IPS-15b (cell line): ENCODE results near the gene C17orf100.
"Not testable (repeated sequence)": the region's sequence is repeated elsewhere in the genome, so short reads cannot be mapped to it uniquely, and the experiment has no call there.

Experiments used
- H3K27me3 ChIP-seq: one replicate; pipeline ENCODE4 v1.6.1; 2013; ENCODE audit warnings: low read length; ENCODE audit not compliant: control insufficient read depth, insufficient read depth
- H3K36me3 ChIP-seq: one replicate; pipeline ENCODE4 v1.6.1; 2013; ENCODE audit warnings: low read length; ENCODE audit not compliant: control insufficient read depth, insufficient read depth
- H3K4me1 ChIP-seq: one replicate; pipeline ENCODE4 v1.6.1; 2013; ENCODE audit warnings: mild to moderate bottlenecking, low read length; ENCODE audit not compliant: control insufficient read depth, insufficient read depth
- H3K4me3 ChIP-seq: one replicate; pipeline ENCODE4 v1.5.1; 2013; ENCODE audit warnings: low read depth, low read length
- H3K9ac ChIP-seq: one replicate; pipeline ENCODE4 v1.6.1; 2013; ENCODE audit warnings: low read depth, mild to moderate bottlenecking, low read length
- H3K9me3 ChIP-seq: one replicate; pipeline ENCODE4 v1.6.1; 2013; ENCODE audit warnings: mild to moderate bottlenecking, low read length; ENCODE audit not compliant: control insufficient read depth, insufficient read depth

Gene C17orf100

GRCh38 chr17:6661464-6661848, 9.9 kb downstream of the C17orf100 start:
- Histone ChIP-seq H3K9ac (no peak overlapping the region), H3K9me3 (no peaks in the 10 kb centered on the region), H3K4me1 (no peaks in the 10 kb centered on the region), H3K36me3 (no peaks in the 10 kb centered on the region), H3K27me3 (peaks cover 12% of the 10 kb centered on the region), H3K4me3 (no peak overlapping the region)

- not testable (repeated sequence) for H3K4me1 ChIP-seq, H3K9me3 ChIP-seq, H3K9ac ChIP-seq, H3K27me3 ChIP-seq, H3K36me3 ChIP-seq, H3K4me3 ChIP-seq
These were observed 11.6 kb downstream of the C17orf100 start for GRCh38 chr17:6663200-6663599.

- Histone ChIP-seq H3K9ac (no peak overlapping the region), H3K36me3 (no peaks in the 10 kb centered on the region), H3K9me3 (no peaks in the 10 kb centered on the region), H3K4me3 (no peak overlapping the region), H3K27me3 (peaks cover 5% of the 10 kb centered on the region), H3K4me1 (no peaks in the 10 kb centered on the region)
These were observed 14.5 kb downstream of the C17orf100 start for GRCh38 chr17:6666077-6666521.

DNA sequence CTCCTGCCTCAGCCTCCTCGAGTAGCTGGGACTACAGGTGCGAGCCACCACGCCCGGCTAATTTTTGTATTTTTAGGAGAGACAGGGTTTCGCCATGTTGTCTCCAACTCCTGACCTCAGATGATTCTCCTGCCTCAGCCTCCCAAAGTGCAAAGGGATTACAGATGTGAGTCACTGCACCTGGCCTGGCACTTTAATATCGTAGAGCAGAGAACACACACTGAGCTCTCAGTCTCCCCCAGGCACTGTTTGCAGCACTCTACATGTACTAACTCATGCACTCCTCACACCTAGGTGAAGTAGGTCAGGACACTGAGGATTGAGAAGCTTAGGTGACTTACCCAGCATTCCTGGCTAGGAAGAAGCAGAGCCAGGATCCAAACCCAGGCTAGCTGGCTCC, 15.0 kb downstream of the C17orf100 start:
- Histone ChIP-seq H3K27me3 (peaks cover 5% of the 10 kb centered on the region), H3K4me1 (no peaks in the 10 kb centered on the region), H3K9ac (no peak overlapping the region), H3K9me3 (no peaks in the 10 kb centered on the region), H3K4me3 (no peak overlapping the region), H3K36me3 (no peaks in the 10 kb centered on the region)

DNA sequence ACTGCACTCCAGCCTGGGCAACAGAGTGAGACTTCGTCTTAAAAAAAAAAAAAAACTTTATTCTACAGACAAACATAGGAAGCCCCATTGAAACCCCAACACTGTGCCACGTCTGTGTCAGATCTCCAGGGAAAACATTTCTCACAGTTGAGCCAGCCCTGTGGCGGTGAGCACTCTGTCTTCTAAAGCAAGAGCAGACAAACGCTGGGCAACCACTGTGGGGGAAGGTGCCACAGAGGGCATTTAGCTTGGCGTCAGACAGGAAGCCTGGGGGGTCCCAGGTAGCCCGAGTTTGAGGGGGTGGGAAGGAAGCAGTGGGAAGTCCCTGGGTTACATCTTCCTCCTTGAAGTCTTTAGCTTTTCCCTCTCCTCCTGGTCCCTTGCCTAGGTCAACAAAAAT, 16.0 kb downstream of the C17orf100 start:
- Histone ChIP-seq H3K9me3 (no peaks in the 10 kb centered on the region), H3K4me3 (no peak overlapping the region), H3K36me3 (no peaks in the 10 kb centered on the region), H3K4me1 (no peaks in the 10 kb centered on the region), H3K9ac (no peak overlapping the region), H3K27me3 (peaks cover 5% of the 10 kb centered on the region)

DNA sequence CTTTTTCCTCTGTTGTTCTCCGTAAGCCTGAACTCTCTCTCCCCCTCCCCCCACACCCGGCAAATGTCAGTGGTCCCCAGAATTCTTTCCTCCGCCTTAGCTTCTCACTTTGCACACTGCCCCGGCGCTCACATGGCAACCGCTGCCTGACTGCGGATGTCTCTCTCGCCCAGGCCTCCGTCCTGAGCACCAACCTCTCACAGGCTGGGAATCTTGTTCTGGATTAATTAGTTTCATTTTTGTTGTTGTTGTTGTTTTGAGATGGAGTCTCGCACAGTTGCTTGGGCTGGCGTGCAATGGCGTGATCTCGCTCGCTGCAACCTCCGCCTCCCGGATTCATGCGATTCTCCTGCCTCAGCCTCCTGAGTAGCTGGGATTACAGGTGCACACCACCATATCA, 16.7 kb downstream of the C17orf100 start:
- Histone ChIP-seq H3K9ac (no peak overlapping the region), H3K9me3 (no peaks in the 10 kb centered on the region), H3K27me3 (peaks cover 5% of the 10 kb centered on the region), H3K4me1 (no peaks in the 10 kb centered on the region), H3K36me3 (no peaks in the 10 kb centered on the region), H3K4me3 (no peak overlapping the region)

DNA sequence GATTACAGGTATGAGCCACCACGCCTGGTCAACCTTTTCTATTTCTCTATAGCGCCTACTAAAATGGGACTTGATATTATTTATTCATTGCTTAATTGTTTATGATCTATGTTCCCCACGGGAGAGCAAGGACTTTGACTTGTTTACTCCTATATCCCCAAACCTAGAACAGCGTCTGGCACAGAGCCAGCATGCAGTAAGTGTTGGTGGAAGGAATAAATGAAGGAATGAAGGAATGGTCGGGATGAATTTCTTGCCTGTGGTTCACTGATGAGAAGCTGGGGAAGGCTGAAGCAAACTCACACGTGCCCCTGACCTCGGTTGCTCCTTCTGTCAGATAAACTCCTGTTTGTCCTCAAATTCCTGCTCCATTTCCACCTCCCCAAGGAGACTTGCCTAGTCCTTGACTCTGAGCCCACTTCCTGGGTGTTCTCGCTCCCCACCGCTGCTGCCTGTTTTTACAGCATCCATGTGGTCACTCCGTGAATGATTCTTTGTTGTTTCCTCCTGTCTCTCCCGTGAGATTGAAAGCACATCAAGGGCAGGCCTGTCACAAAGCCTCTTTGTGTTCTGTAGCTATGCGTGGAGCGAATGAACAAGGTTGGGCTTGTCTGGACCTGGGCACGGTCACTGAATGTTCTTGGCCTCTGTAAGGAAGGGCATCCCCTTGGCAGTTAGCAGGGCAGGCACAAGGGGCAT, 17.3 kb downstream of the C17orf100 start:
- Histone ChIP-seq H3K36me3 (no peaks in the 10 kb centered on the region), H3K9ac (no peak overlapping the region), H3K27me3 (peaks cover 5% of the 10 kb centered on the region), H3K4me1 (no peaks in the 10 kb centered on the region), H3K9me3 (no peaks in the 10 kb centered on the region), H3K4me3 (no peak overlapping the region)

GRCh38 chr17:6669479-6670212, 18.1 kb downstream of the C17orf100 start:
- Histone ChIP-seq H3K27me3 (peaks cover 5% of the 10 kb centered on the region), H3K4me3 (no peak overlapping the region), H3K4me1 (no peaks in the 10 kb centered on the region), H3K9ac (no peak overlapping the region), H3K36me3 (no peaks in the 10 kb centered on the region), H3K9me3 (no peaks in the 10 kb centered on the region)

DNA sequence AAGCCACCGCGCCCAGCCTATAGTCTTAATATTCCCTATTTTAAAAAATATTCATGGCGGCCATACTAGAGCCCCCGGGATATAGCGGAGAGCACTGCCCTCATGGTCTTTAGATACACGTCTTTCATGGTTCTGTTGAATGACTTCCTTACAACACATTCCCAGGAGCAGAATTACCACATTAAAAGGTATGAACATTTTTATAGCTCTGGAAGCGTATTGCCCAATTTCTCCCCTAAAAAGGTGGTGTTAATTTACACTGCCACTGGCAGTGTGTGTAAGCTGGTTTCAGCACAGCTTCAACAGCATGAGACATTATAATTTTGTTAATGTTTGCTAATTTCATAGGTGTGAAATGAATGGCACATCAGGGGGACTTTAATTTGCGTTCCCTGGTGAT, 19.0 kb downstream of the C17orf100 start:
- Histone ChIP-seq H3K4me1 (no peaks in the 10 kb centered on the region), H3K9ac (no peak overlapping the region), H3K9me3 (no peaks in the 10 kb centered on the region), H3K36me3 (no peaks in the 10 kb centered on the region), H3K27me3 (no peaks in the 10 kb centered on the region), H3K4me3 (no peak overlapping the region)

GRCh38 chr17:6670999-6671398, 19.4 kb downstream of the C17orf100 start:
- H3K9me3 ChIP-seq, result no peaks in the 10 kb centered on the region
- no peak overlapping the region for H3K9ac ChIP-seq
- no peaks in the 10 kb centered on the region for H3K36me3 ChIP-seq
- no peaks in the 10 kb centered on the region for H3K4me1 ChIP-seq
- no peak overlapping the region for H3K4me3 ChIP-seq
- H3K27me3 ChIP-seq, result no peaks in the 10 kb centered on the region

DNA sequence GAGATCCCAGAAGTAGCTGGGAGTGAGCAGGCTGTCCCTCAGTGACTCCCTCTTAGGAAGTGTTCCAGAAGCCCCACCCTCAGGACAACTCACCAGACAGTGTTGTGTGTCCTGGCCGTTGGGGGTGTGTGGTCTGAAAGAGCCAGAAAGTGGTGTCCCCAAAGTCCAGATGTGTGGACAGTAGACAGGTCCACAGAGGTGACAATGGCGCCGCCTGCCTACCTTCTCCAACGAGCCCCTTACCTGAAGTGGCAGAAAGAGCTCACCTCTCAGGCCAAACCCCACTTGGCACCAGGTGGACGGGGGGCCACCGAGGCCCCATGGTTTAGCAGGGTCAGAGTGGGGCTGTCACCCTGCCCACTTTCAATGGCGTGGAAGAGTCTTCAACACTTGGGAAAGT, 19.9 kb downstream of the C17orf100 start:
- no peak overlapping the region for H3K9ac ChIP-seq
- no peaks in the 10 kb centered on the region for H3K4me1 ChIP-seq

DNA sequence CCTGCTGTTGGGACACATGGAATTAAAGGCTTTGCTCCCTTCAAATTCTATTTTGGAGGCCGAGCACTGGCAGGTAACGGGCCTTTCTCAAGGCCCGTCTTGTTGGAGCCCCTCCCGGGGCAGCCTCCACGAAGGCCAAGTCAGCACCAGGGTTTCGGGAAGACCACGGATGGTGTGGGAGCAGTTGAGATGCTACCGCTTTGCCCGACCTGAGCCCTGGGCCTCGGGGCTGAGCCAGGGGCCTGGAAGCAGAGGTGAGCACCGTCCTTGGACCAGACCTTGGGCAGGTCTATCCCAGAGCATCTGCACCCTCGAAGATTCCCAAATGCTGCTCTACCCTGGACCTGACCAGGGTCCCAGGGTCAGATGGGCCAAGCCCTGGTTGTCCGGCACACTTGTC, 23.0 kb downstream of the C17orf100 start:
- H3K9me3 ChIP-seq, result no peaks in the 10 kb centered on the region
- H3K36me3 ChIP-seq, result no peaks in the 10 kb centered on the region
- H3K4me1 ChIP-seq, result no peaks in the 10 kb centered on the region
- no peak overlapping the region for H3K4me3 ChIP-seq
- H3K27me3 ChIP-seq, result no peaks in the 10 kb centered on the region
- no peak overlapping the region for H3K9ac ChIP-seq

More for the DNA sequence above, 19.9 kb downstream of the C17orf100 start:
- no peaks in the 10 kb centered on the region for H3K9me3 ChIP-seq
- H3K27me3 ChIP-seq, result no peaks in the 10 kb centered on the region
- H3K36me3 ChIP-seq, result no peaks in the 10 kb centered on the region
- H3K4me3 ChIP-seq, result no peak overlapping the region
